SK-N-SH (cell line): Measurements from ENCODE around the gene FBXO7. TPM values are rescaled to one million over a fixed set of nuclear protein-coding genes. Genes with fewer than 3 reads are reported as not detected.

ENCODE experiments used
- CTCF ChIA-PET: fragments of 300-600, 350-600 bp; formaldehyde crosslinking; extraction: SDS; loops from one replicate; lab custom pipeline; 2021; lab: Yijun Ruan, JAX
- POLR2A ChIA-PET: fragments of 350-600 bp; sonication (Branson Sonifier 250); formaldehyde crosslinking; extraction: SDS; loops from one replicate; lab custom pipeline; 2020; ENCODE audit warnings: antibody characterized with exemption, inconsistent platforms; lab: Yijun Ruan, JAX
- DNase-seq: peaks from one replicate; pipeline ENCODE4 v3.0.0; 2012
- H2AFZ ChIP-seq: fragments of 200-600 bp; sonication (generic); 2 replicates; pipeline ENCODE4 v1.8.1; 2016; ENCODE audit warnings: antibody characterized with exemption, mild to moderate bottlenecking, low read depth
- H3F3A ChIP-seq: fragments of 200-600 bp; sonication (generic); replicated peaks from 2 replicates; pipeline ENCODE3; 2016; ENCODE audit warnings: antibody characterized with exemption, mild to moderate bottlenecking; ENCODE audit not compliant: insufficient read depth
- H3K27ac ChIP-seq, 2 experiments: fragments of 200-500 bp in 1 of 2; fragments of 200-600 bp in 1 of 2; sonication (Bioruptor generic) in 1 of 2; sonication (generic), shearing (Covaris generic) in 1 of 2; 2 replicates each; pipeline versions ENCODE4 v1.5.1 to v1.6.1; 2014 to 2016; ENCODE audit warnings: low read depth in 2 of 2, inconsistent platforms in 1 of 2, low read length in 1 of 2, mild to moderate bottlenecking in 1 of 2, mixed read lengths in 1 of 2
- H3K27me3 ChIP-seq: fragments of 200-600 bp; sonication (generic), shearing (Covaris generic); 2 replicates; pipeline ENCODE4 v1.6.1; 2016; ENCODE audit warnings: mixed run types; ENCODE audit not compliant: insufficient read depth
- H3K36me3 ChIP-seq, 2 experiments: fragments of 200-500 bp in 1 of 2; fragments of 200-600 bp in 1 of 2; sonication (Bioruptor generic) in 1 of 2; sonication (generic) in 1 of 2; replicated peaks in 1 of 2; 2 replicates each; pipeline versions ENCODE3 to v1.5.1; 2014 to 2016; ENCODE audit warnings: low read length in 1 of 2, mild to moderate bottlenecking in 1 of 2; ENCODE audit not compliant: insufficient read depth in 2 of 2, control insufficient read depth in 1 of 2
- H3K4me1 ChIP-seq, 2 experiments: fragments of 200-500 bp in 1 of 2; fragments of 200-600 bp in 1 of 2; sonication (Bioruptor generic) in 1 of 2; sonication (generic), shearing (Covaris generic) in 1 of 2; 2 replicates each; pipeline versions ENCODE4 v1.5.1 to v1.6.1; 2014 to 2016; ENCODE audit warnings: low read depth in 1 of 2, low read length in 1 of 2, mixed run types in 1 of 2; ENCODE audit not compliant: insufficient read depth in 2 of 2, control insufficient read depth in 1 of 2
- H3K4me2 ChIP-seq: fragments of 200-600 bp; sonication (generic), shearing (Covaris generic); 2 replicates; pipeline ENCODE4 v1.6.1; 2017; ENCODE audit warnings: mixed run types
- H3K4me3 ChIP-seq, 2 experiments: fragments of 200-500 bp in 1 of 2; fragments of 200-600 bp in 1 of 2; sonication (Bioruptor generic) in 1 of 2; sonication (generic), shearing (Covaris generic) in 1 of 2; 2 replicates each; pipeline versions ENCODE4 v1.5.1 to v1.8.1; 2014 to 2016; ENCODE audit warnings: low read depth in 2 of 2, inconsistent platforms in 1 of 2, low read length in 1 of 2, mild to moderate bottlenecking in 1 of 2, mixed read lengths in 1 of 2, moderate library complexity in 1 of 2
- H3K79me2 ChIP-seq: fragments of 200-600 bp; sonication (generic); 2 replicates; pipeline ENCODE4 v1.8.1; 2017; ENCODE audit warnings: mild to moderate bottlenecking; ENCODE audit not compliant: insufficient read depth
- H3K9ac ChIP-seq: fragments of 200-600 bp; sonication (generic); 2 replicates; pipeline ENCODE4 v1.6.1; 2017; ENCODE audit warnings: mixed run types
- H3K9me2 ChIP-seq: fragments of 200-600 bp; sonication (generic); 2 replicates; pipeline ENCODE4 v1.6.1; 2017; ENCODE audit warnings: mixed run types
- H3K9me3 ChIP-seq: fragments of 200-600 bp; sonication (generic); 2 replicates; pipeline ENCODE4 v1.6.1; 2017; ENCODE audit warnings: mixed run types, mild to moderate bottlenecking, moderate library complexity
- H4K20me1 ChIP-seq: fragments of 200-600 bp; sonication (generic); 2 replicates; pipeline ENCODE4 v1.6.1; 2017; ENCODE audit warnings: mild to moderate bottlenecking, mixed run types; ENCODE audit not compliant: insufficient read depth
- CHD2 ChIP-seq: fragments of 150-350 bp; IDR thresholded peaks from 2 replicates; pipeline ENCODE4 v1.6.1; 2018; ENCODE audit warnings: low read length; ENCODE audit not compliant: partially characterized antibody
- ELF1 ChIP-seq: IDR thresholded peaks from 2 replicates; pipeline ENCODE4 v1.4.0; 2012
- EP300 ChIP-seq, 2 experiments: IDR thresholded peaks; 2 replicates each; pipeline versions ENCODE4 v1.4.0 to v1.6.1; 2012; ENCODE audit warnings: borderline replicate concordance in 1 of 2, low read depth in 1 of 2, low read length in 1 of 2
- EZH2phosphoT487 ChIP-seq: fragments of 200-600 bp; sonication (generic); IDR thresholded peaks from 2 replicates; pipeline ENCODE4 v1.6.1; 2017; ENCODE audit warnings: low read depth, mixed run types, mild to moderate bottlenecking, antibody characterized with exemption, moderate library complexity, borderline replicate concordance
- FOXJ3 ChIP-seq: sonication (generic); formaldehyde crosslinking; IDR thresholded peaks from 2 replicates; pipeline ENCODE4 v1.5.1; 2020; ENCODE audit warnings: mild to moderate bottlenecking, missing genetic modification reagents
- FOXM1 ChIP-seq: IDR thresholded peaks from 2 replicates; pipeline ENCODE4 v1.4.0; 2012; ENCODE audit warnings: low read depth, mild to moderate bottlenecking
- GABPA ChIP-seq: IDR thresholded peaks from 2 replicates; pipeline ENCODE4 v1.4.0; 2012; ENCODE audit warnings: low read depth, mild to moderate bottlenecking
- MXI1 ChIP-seq: IDR thresholded peaks from 2 replicates; pipeline ENCODE4 v1.6.1; 2012; ENCODE audit warnings: mild to moderate bottlenecking, low read depth, low read length, improper control_type of control experiment
- NRF1 ChIP-seq: IDR thresholded peaks from 2 replicates; pipeline ENCODE4 v1.6.1; 2012; ENCODE audit warnings: low read depth, mild to moderate bottlenecking, low read length
- POLR2AphosphoS5 ChIP-seq: IDR thresholded peaks from 2 replicates; pipeline ENCODE4 v1.6.1; 2012; ENCODE audit warnings: low read depth, low read length
- RAD21 ChIP-seq: IDR thresholded peaks from 2 replicates; pipeline ENCODE4 v1.6.1; 2012; ENCODE audit warnings: mild to moderate bottlenecking, low read length
- RCOR1 ChIP-seq: fragments of 150-350 bp; IDR thresholded peaks from 2 replicates; pipeline ENCODE4 v1.6.1; 2017; ENCODE audit warnings: antibody characterized with exemption, low read length
- RFX5 ChIP-seq: IDR thresholded peaks from 2 replicates; pipeline ENCODE4 v1.6.1; 2012; ENCODE audit warnings: mild to moderate bottlenecking, improper control_type of control experiment, low read length
- RXRA ChIP-seq: IDR thresholded peaks from 2 replicates; pipeline ENCODE4 v1.4.0; 2012; ENCODE audit warnings: low read depth, mild to moderate bottlenecking, borderline replicate concordance
- SMC3 ChIP-seq: IDR thresholded peaks from 2 replicates; pipeline ENCODE4 v1.6.1; 2012; ENCODE audit warnings: low read depth, low read length, improper control_type of control experiment
- WGBS: methylation state at CpG from one replicate; pipeline ENCODE4 v1.1.6; 2017; ENCODE audit warnings: low lambda C conversion rate; 5-methylcytosine and 5-hydroxymethylcytosine counted together
- polyA plus RNA-seq, 3 experiments: library from polyadenylated mRNA; depleted of rRNA; stranded (reverse); fragments of >200 nt; gene quantifications; 2 replicates each; pipeline ENCODE4 v1.2.3, GENCODE V29; 2012
- TF ChIP-seq, protein P1 (sequence below): fragments of 150-350 bp; IDR thresholded peaks from 2 replicates; pipeline ENCODE4 v1.6.1; 2017; ENCODE audit warnings: antibody characterized with exemption, low read length, low read depth, borderline replicate concordance
- TF ChIP-seq, protein P2 (sequence below): IDR thresholded peaks from 2 replicates; pipeline ENCODE4 v1.4.0; 2012; ENCODE audit warnings: low read depth, borderline replicate concordance

FBXO7 gene
- polyA plus RNA-seq, 1 of the 3 experiments (the other 2 are of a cell fraction) = 77.3 TPM

DNA sequence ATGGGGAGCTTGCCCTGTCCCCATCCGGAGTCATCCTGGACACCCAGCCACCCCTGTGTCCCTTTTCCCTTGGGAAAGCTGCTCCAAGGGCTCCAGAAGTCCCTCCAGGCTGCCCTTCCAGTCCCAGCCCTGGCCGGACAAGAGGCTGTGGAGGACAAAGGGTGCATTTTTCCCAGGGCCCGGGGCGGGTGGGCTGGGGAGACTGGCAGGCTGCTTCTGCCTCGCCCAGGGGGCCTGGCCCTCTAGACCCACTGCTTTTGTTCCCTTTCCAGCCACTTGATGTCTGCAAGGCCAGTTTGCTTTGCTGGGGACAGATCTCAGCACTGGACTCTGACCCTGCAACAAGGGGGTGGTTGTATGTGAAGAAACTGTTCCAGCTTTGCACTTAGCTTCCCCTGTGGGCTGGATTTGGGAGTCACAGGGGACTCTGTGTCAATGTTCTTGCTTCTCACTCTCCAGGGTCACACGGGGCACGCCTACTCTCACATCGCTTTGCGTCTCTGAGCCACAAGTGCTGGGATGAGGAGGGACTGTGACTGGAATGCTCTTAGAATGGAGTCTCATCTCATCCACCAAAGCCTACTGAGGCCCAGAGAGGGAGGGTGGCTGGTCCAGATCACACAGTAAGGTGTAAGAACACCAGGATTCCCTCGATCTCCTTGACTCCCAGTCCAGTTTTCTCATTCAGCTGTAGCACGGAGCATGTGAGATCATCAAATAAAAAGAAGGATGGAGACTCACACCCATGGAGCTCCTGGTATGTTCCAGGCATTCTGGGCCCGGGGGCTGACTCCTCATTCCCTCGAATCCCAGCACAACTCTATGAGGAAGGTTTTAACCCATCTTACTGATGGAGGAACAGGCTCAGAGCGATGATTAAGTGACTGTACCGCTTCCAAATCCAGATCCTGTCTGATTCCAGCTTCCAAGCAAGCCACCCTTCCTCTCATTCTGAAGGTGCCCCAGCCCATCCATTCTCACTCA lies 59.9 kb downstream of the FBXO7 start:
- H3K9me2 ChIP-seq = no peaks in the 10 kb centered on the region
- DNase-seq = no peak
- ChIA-PET CTCF (interaction anchor here (0.6 to 1.8 kb wide), 4 partner anchors 451 to 592 kb away, joined by 3 to 8 read pairs (median 3); no protein-coding TSS in a partner anchor), POLR2A (no interaction called here)
- H3K4me2 ChIP-seq = no peak overlapping the region
- TF ChIP-seq FOXM1 = no peak
- TF ChIP-seq, protein P1, sequence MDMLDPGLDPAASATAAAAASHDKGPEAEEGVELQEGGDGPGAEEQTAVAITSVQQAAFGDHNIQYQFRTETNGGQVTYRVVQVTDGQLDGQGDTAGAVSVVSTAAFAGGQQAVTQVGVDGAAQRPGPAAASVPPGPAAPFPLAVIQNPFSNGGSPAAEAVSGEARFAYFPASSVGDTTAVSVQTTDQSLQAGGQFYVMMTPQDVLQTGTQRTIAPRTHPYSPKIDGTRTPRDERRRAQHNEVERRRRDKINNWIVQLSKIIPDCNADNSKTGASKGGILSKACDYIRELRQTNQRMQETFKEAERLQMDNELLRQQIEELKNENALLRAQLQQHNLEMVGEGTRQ = no peak
- TF ChIP-seq, protein P2, sequence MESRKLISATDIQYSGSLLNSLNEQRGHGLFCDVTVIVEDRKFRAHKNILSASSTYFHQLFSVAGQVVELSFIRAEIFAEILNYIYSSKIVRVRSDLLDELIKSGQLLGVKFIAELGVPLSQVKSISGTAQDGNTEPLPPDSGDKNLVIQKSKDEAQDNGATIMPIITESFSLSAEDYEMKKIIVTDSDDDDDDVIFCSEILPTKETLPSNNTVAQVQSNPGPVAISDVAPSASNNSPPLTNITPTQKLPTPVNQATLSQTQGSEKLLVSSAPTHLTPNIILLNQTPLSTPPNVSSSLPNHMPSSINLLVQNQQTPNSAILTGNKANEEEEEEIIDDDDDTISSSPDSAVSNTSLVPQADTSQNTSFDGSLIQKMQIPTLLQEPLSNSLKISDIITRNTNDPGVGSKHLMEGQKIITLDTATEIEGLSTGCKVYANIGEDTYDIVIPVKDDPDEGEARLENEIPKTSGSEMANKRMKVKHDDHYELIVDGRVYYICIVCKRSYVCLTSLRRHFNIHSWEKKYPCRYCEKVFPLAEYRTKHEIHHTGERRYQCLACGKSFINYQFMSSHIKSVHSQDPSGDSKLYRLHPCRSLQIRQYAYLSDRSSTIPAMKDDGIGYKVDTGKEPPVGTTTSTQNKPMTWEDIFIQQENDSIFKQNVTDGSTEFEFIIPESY = no peak
- no peak for TF ChIP-seq SMC3
- TF ChIP-seq RXRA = no peak
- no peak for TF ChIP-seq NRF1
- no peak for TF ChIP-seq EZH2phosphoT487
- TF ChIP-seq POLR2AphosphoS5 = no peak
- TF ChIP-seq CHD2 = no peak
- no peak for TF ChIP-seq GABPA
- no peak for TF ChIP-seq RAD21
- no peak for TF ChIP-seq FOXJ3 (CRISPR knock-in tag)
- TF ChIP-seq EP300 (IDR thresholded peaks at IDR 0.05; ENCODE audit: borderline replicate concordance in 1 of 2, low read depth in 1 of 2, low read length in 1 of 2) = no peak
- TF ChIP-seq MXI1 = no peak
- no peak for TF ChIP-seq RCOR1
- no peak for TF ChIP-seq RFX5
- no peak for TF ChIP-seq ELF1
- no peak overlapping the region for H3K4me3 ChIP-seq
- no peaks in the 10 kb centered on the region for H3K9me3 ChIP-seq
- H3K9ac ChIP-seq = no peak overlapping the region
- no peaks in the 10 kb centered on the region for H3K36me3 ChIP-seq
- 0 out of 4 replicates have a peak overlapping the region, but pooled peaks of 1 of the 2 experiments have one; percentile 17 for H3K27ac ChIP-seq
- H2AFZ ChIP-seq = peak overlapping the region; percentile 31; the same call in 1 of the 2 replicates
- no peaks in the 10 kb centered on the region for H3F3A ChIP-seq
- peaks cover 10 to 14% of the 10 kb centered on the region in 2 experiments; a peak in 3 of 4 replicates for H3K4me1 ChIP-seq
- no peaks in the 10 kb centered on the region for H4K20me1 ChIP-seq
- no peaks in the 10 kb centered on the region for H3K27me3 ChIP-seq
- H3K79me2 ChIP-seq = no peaks in the 10 kb centered on the region
- 77% methylated on average over 10 of the region's 15 CpGs for WGBS
